Endothelial cell (in vitro differentiated cells): ENCODE data around the gene ATXN10. TPM values are rescaled to one million over a fixed set of nuclear protein-coding genes. Genes with fewer than 3 reads are reported as not detected.

Source experiments
- DNase-seq: peaks from one replicate; pipeline ENCODE4 v3.0.0; 2021; ENCODE audit warnings: low spot score
- H3K27ac Mint-ChIP-seq: one replicate; pipeline ENCODE4 v1.8.0; 2021; ENCODE audit warnings: mixed read lengths, inconsistent platforms; ENCODE audit not compliant: unreplicated experiment
- H3K27me3 Mint-ChIP-seq: one replicate; pipeline ENCODE4 v1.8.0; 2021; ENCODE audit warnings: mild to moderate bottlenecking, moderate library complexity, mixed read lengths, inconsistent platforms; ENCODE audit not compliant: unreplicated experiment
- H3K36me3 Mint-ChIP-seq: one replicate; pipeline ENCODE4 v1.8.0; 2021; ENCODE audit warnings: mild to moderate bottlenecking, low read depth, mixed read lengths, inconsistent platforms; ENCODE audit not compliant: unreplicated experiment
- H3K4me1 Mint-ChIP-seq: one replicate; pipeline ENCODE4 v1.8.0; 2021; ENCODE audit warnings: mild to moderate bottlenecking, mixed read lengths, inconsistent platforms; ENCODE audit not compliant: unreplicated experiment
- H3K4me3 Mint-ChIP-seq: one replicate; pipeline ENCODE4 v1.8.0; 2021; ENCODE audit warnings: mild to moderate bottlenecking, mixed read lengths, inconsistent platforms; ENCODE audit not compliant: unreplicated experiment
- H3K9me3 Mint-ChIP-seq: one replicate; pipeline ENCODE4 v1.8.0; 2021; ENCODE audit warnings: mixed read lengths, inconsistent platforms; ENCODE audit not compliant: unreplicated experiment
- CTCF ChIP-seq: fragments of 200-600 bp; sonication (generic); IDR thresholded peaks from one replicate; pipeline ENCODE4 v1.5.0; 2021; ENCODE audit warnings: antibody characterized with exemption; ENCODE audit not compliant: unreplicated experiment
- total RNA-seq: library from RNA; stranded (reverse); fragmentation: NEBNext Ultra II Directional; extraction: Animal tissue kit (Norgen Biotek cat#: 25700); gene quantifications from one replicate; pipeline ENCODE4 v1.2.1, GENCODE V29; 2021; ENCODE audit not compliant: unreplicated experiment

Gene ATXN10
- total RNA-seq, 1 donor from 2014 or later, result 152 TPM

GRCh38 chr22:45704648-45705047, 33.0 kb downstream of the ATXN10 start:
- DNase-seq, result no peak
- Mint-ChIP-seq H3K36me3 (peaks cover 6% of the 10 kb centered on the region), H3K27me3 (no peaks in the 10 kb centered on the region), H3K4me3 (no peak overlapping the region), H3K9me3 (no peaks in the 10 kb centered on the region), H3K4me1 (peaks cover 8% of the 10 kb centered on the region), H3K27ac (no peak overlapping the region)
- TF ChIP-seq CTCF, result no peak

GRCh38 chr22:45707605-45708004, 36.0 kb downstream of the ATXN10 start:
- H3K4me3 Mint-ChIP-seq, result no peak overlapping the region
- no peak overlapping the region for H3K27ac Mint-ChIP-seq
- H3K36me3 Mint-ChIP-seq, result peaks cover 13% of the 10 kb centered on the region
- TF ChIP-seq CTCF, result no peak
- H3K27me3 Mint-ChIP-seq, result no peaks in the 10 kb centered on the region
- no peak for DNase-seq
- peaks cover 15% of the 10 kb centered on the region for H3K4me1 Mint-ChIP-seq
- H3K9me3 Mint-ChIP-seq, result no peaks in the 10 kb centered on the region

DNA sequence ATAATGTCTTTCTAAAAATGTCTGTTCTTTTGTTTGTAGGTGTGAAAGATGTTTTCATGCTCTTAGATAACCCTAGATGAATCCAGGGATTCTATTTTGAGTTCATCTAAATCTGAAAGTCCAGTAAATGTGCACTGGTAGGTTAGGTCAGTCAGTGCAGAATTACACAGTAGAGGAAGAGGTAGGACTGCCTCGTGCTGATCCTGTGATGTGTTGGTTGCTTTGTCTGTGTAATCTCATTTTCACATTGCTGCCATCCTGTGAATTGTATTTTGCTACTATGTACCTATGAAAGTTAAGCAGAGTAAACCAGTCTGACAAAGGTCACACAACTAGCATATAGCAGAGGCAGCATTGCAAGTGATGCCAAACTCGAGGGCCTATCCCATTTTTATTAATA, 36.5 kb downstream of the ATXN10 start:
- Mint-ChIP-seq H3K9me3 (no peaks in the 10 kb centered on the region), H3K27ac (no peak overlapping the region), H3K27me3 (no peaks in the 10 kb centered on the region), H3K36me3 (peaks cover 9% of the 10 kb centered on the region), H3K4me1 (peaks cover 15% of the 10 kb centered on the region), H3K4me3 (no peak overlapping the region)
- no peak for DNase-seq
- TF ChIP-seq CTCF, result no peak

- H3K27me3 Mint-ChIP-seq, result no peaks in the 10 kb centered on the region
- no peak overlapping the region for H3K4me3 Mint-ChIP-seq
- DNase-seq, result no peak
- peak overlapping the region; percentile 3 for H3K27ac Mint-ChIP-seq
- peaks cover 15% of the 10 kb centered on the region for H3K4me1 Mint-ChIP-seq
- no peak for TF ChIP-seq CTCF
- H3K9me3 Mint-ChIP-seq, result no peaks in the 10 kb centered on the region
- peaks cover 9% of the 10 kb centered on the region for H3K36me3 Mint-ChIP-seq
Observed at GRCh38 chr22:45709060-45709739, 37.6 kb downstream of the ATXN10 start.

GRCh38 chr22:45709866-45710265, 38.2 kb downstream of the ATXN10 start:
- no peak overlapping the region for H3K27ac Mint-ChIP-seq
- H3K36me3 Mint-ChIP-seq, result peaks cover 9% of the 10 kb centered on the region
- no peak for DNase-seq

More at GRCh38 chr22:45709866-45710265, 38.2 kb downstream of the ATXN10 start:
- Mint-ChIP-seq H3K9me3 (no peaks in the 10 kb centered on the region), H3K4me3 (peak overlapping the region; percentile 1), H3K4me1 (peaks cover 15% of the 10 kb centered on the region), H3K27me3 (no peaks in the 10 kb centered on the region)
- TF ChIP-seq CTCF, result no peak
